ENCODE measurements around the gene HPCAL1.

Gene HPCAL1

GRCh38 chr2:10303181-10303693, 533 bp downstream of the HPCAL1 start:
- no peak for DNase-seq (ENCODE audit: low read depth, low spot score)

- no peak for DNase-seq (ENCODE audit: low read depth, low spot score)
These were observed 1.1 kb downstream of the HPCAL1 start for GRCh38 chr2:10303694-10304378.

- DNase-seq (ENCODE audit: low read depth, low spot score), result no peak
These were observed 2.0 kb downstream of the HPCAL1 start for GRCh38 chr2:10304458-10305253.

GRCh38 chr2:10305254-10305635, 2.5 kb downstream of the HPCAL1 start:
- no peak for DNase-seq (ENCODE audit: low read depth, low spot score)

GRCh38 chr2:10305715-10306114, 3.0 kb downstream of the HPCAL1 start:
- no peak for DNase-seq (ENCODE audit: low read depth, low spot score)

- DNase-seq (ENCODE audit: low read depth, low spot score), result no peak
These were observed 4.3 kb downstream of the HPCAL1 start for GRCh38 chr2:10306901-10307463.

GRCh38 chr2:10307561-10308156, 5.0 kb downstream of the HPCAL1 start:
- DNase-seq (ENCODE audit: low read depth, low spot score), result no peak

- DNase-seq (ENCODE audit: low read depth, low spot score), result no peak
These were observed 6.2 kb downstream of the HPCAL1 start for GRCh38 chr2:10308866-10309265.

- DNase-seq (ENCODE audit: low read depth, low spot score), result no peak
These were observed 6.6 kb downstream of the HPCAL1 start for GRCh38 chr2:10309286-10309685.

- no peak for DNase-seq (ENCODE audit: low read depth, low spot score)
These were observed 7.7 kb downstream of the HPCAL1 start for GRCh38 chr2:10310309-10310888.

- DNase-seq (ENCODE audit: low read depth, low spot score), result no peak
These were observed 9.0 kb downstream of the HPCAL1 start for GRCh38 chr2:10311736-10312135.

GRCh38 chr2:10312437-10312957, 9.8 kb downstream of the HPCAL1 start:
- no peak for DNase-seq (ENCODE audit: low read depth, low spot score)

- no peak for DNase-seq (ENCODE audit: low read depth, low spot score)
These were observed 13.6 kb downstream of the HPCAL1 start for GRCh38 chr2:10316336-10316735.

- no peak for DNase-seq (ENCODE audit: low read depth, low spot score)
These were observed 14.2 kb downstream of the HPCAL1 start for GRCh38 chr2:10316860-10317259.

- DNase-seq (ENCODE audit: low read depth, low spot score), result no peak
These were observed 14.9 kb downstream of the HPCAL1 start for GRCh38 chr2:10317646-10318045.

GRCh38 chr2:10318345-10318744, 15.6 kb downstream of the HPCAL1 start:
- no peak for DNase-seq (ENCODE audit: low read depth, low spot score)

- DNase-seq (ENCODE audit: low read depth, low spot score), result no peak
These were observed 17.3 kb downstream of the HPCAL1 start for GRCh38 chr2:10319892-10320574.

- DNase-seq (ENCODE audit: low read depth, low spot score), result no peak
These were observed 17.8 kb downstream of the HPCAL1 start for GRCh38 chr2:10320575-10320931.

- no peak for DNase-seq (ENCODE audit: low read depth, low spot score)
These were observed 18.2 kb downstream of the HPCAL1 start for GRCh38 chr2:10320933-10321332.

GRCh38 chr2:10321622-10322021, 18.9 kb downstream of the HPCAL1 start:
- no peak for DNase-seq (ENCODE audit: low read depth, low spot score)

GRCh38 chr2:10322481-10322880, 19.8 kb downstream of the HPCAL1 start:
- DNase-seq (ENCODE audit: low read depth, low spot score), result no peak

Measured in activated naive CD8-positive, alpha-beta T cell treated with anti-CD3 and anti-CD28 coated beads, Interleukin-2, amount 50 U/mL, for 16 hours (primary cell).